ENCODE measurements around the gene POLR2F. TPM values are rescaled to one million over a fixed set of nuclear protein-coding genes. Genes with fewer than 3 reads are reported as not detected.
"Not testable (repeated sequence)": the region's sequence is repeated elsewhere in the genome, so short reads cannot be mapped to it uniquely, and the experiment has no call there.

Gene POLR2F
- total RNA-seq, 1 donor from 2014 or later: 204 TPM

- Histone ChIP-seq H3K27me3 (no peaks in the 10 kb centered on the region), H3K27ac (peak overlapping the region in 1 of 2 donors; percentile 63), H3K9me3 (no peaks in the 10 kb centered on the region), H3K4me1 (peaks cover 2 to 15% of the 10 kb centered on the region in 2 donors), H3K36me3 (peaks cover 14% of the 10 kb centered on the region in 2 donors), H3K4me3 (peak overlapping the region; percentile 73 to 95)
- no peak for DNase-seq (ENCODE audit: low spot score in 2 of 2)
- no peak for TF ChIP-seq CTCF (IDR thresholded peaks at IDR 0.05)
- intact Hi-C loops (cut with DNase I): loop anchor here (1.0 to 5.0 kb wide), 2 partner anchors 47 to 604 kb away; partner anchors contain the start of gene MICALL1
Measured at GRCh38 chr22:37953062-37953436, 450 bp upstream of the POLR2F start.

- intact Hi-C loops (cut with DNase I): loop anchor here (5.0 kb wide), 1 partner anchor 603 kb away; no protein-coding TSS in a partner anchor
- peaks cover 30 to 31% of the 10 kb centered on the region in 2 donors for H3K36me3 ChIP-seq
- H3K27ac ChIP-seq: no peak overlapping the region
- peak overlapping the region; percentile 73 to 95 for H3K4me3 ChIP-seq
- H3K4me1 ChIP-seq: peaks cover 2 to 15% of the 10 kb centered on the region in 2 donors
- H3K9me3 ChIP-seq: no peaks in the 10 kb centered on the region
- no peaks in the 10 kb centered on the region for H3K27me3 ChIP-seq
- TF ChIP-seq CTCF (IDR thresholded peaks at IDR 0.05): no peak
- no peak for DNase-seq (ENCODE audit: low spot score in 2 of 2)
Measured at GRCh38 chr22:37954686-37955085, 1.2 kb downstream of the POLR2F start.

GRCh38 chr22:37955825-37956397 is 2.4 kb downstream of the POLR2F start:
- H3K4me3 ChIP-seq; intact Hi-C loops (cut with DNase I); H3K9me3 ChIP-seq; DNase-seq (ENCODE audit: low spot score in 2 of 2); H3K27ac ChIP-seq; H3K27me3 ChIP-seq: not testable (repeated sequence)
- H3K36me3 ChIP-seq: peaks cover 41 to 43% of the 10 kb centered on the region in 2 donors
- peaks cover 2 to 15% of the 10 kb centered on the region in 2 donors for H3K4me1 ChIP-seq

GRCh38 chr22:37957232-37957631 is 3.7 kb downstream of the POLR2F start:
- no peak overlapping the region for H3K4me3 ChIP-seq
- peaks cover 54 to 56% of the 10 kb centered on the region in 2 donors for H3K36me3 ChIP-seq
- H3K9me3 ChIP-seq: no peaks in the 10 kb centered on the region
- no peak for DNase-seq (ENCODE audit: low spot score in 2 of 2)
- no peaks in the 10 kb centered on the region for H3K27me3 ChIP-seq
- intact Hi-C loops (cut with DNase I): no loop called here
- no peak for TF ChIP-seq CTCF (IDR thresholded peaks at IDR 0.05)
- H3K4me1 ChIP-seq: peaks cover 2 to 15% of the 10 kb centered on the region in 2 donors
- no peak overlapping the region for H3K27ac ChIP-seq

GRCh38 chr22:37959231-37959825 is 5.8 kb downstream of the POLR2F start:
- no peak overlapping the region for H3K27ac ChIP-seq
- H3K4me3 ChIP-seq: no peak overlapping the region
- intact Hi-C loops (cut with DNase I): no loop called here
- H3K27me3 ChIP-seq: no peaks in the 10 kb centered on the region
- no peak for TF ChIP-seq CTCF (IDR thresholded peaks at IDR 0.05)
- peaks cover 65 to 67% of the 10 kb centered on the region in 2 donors for H3K36me3 ChIP-seq
- no peak for DNase-seq (ENCODE audit: low spot score in 2 of 2)
- no peaks in the 10 kb centered on the region for H3K9me3 ChIP-seq
- peaks cover 0 to 6% of the 10 kb centered on the region in 2 donors for H3K4me1 ChIP-seq

- no peak for TF ChIP-seq CTCF (IDR thresholded peaks at IDR 0.05)
- no peaks in the 10 kb centered on the region for H3K27me3 ChIP-seq
- H3K4me1 ChIP-seq: no peaks in the 10 kb centered on the region
- H3K27ac ChIP-seq: no peak overlapping the region
- no peak overlapping the region for H3K4me3 ChIP-seq
- no peaks in the 10 kb centered on the region for H3K9me3 ChIP-seq
- DNase-seq (ENCODE audit: low spot score in 2 of 2): no peak
- intact Hi-C loops (cut with DNase I): no loop called here
- peaks cover 65 to 67% of the 10 kb centered on the region in 2 donors for H3K36me3 ChIP-seq
Measured at GRCh38 chr22:37961062-37961461, 7.6 kb downstream of the POLR2F start.

Measured in ascending aorta (tissue), 2 donors.